Muscle layer of colon (tissue), 2 donors: ENCODE results near the gene GPS2.
"Not testable (repeated sequence)": the region's sequence is repeated elsewhere in the genome, so short reads cannot be mapped to it uniquely, and the experiment has no call there.

Source experiments
- H3K27ac ChIP-seq: one replicate; pipeline ENCODE4 v1.7.0; 2013; ENCODE audit warnings: low read depth, mild to moderate bottlenecking, low read length, moderate library complexity
- H3K27me3 ChIP-seq, 2 donors: one replicate each; pipeline ENCODE4 v1.7.0; 2013; ENCODE audit warnings: low read length in 2 of 2, mild to moderate bottlenecking in 2 of 2; ENCODE audit not compliant: insufficient read depth in 2 of 2, control insufficient read depth in 1 of 2
- H3K36me3 ChIP-seq: one replicate; pipeline ENCODE4 v1.7.0; 2013; ENCODE audit warnings: mild to moderate bottlenecking, low read length; ENCODE audit not compliant: insufficient read depth
- H3K4me1 ChIP-seq: one replicate; pipeline ENCODE4 v1.7.0; 2013; ENCODE audit warnings: mild to moderate bottlenecking, low read length; ENCODE audit not compliant: insufficient read depth
- H3K4me3 ChIP-seq, 2 donors: one replicate each; pipeline ENCODE4 v1.7.0; 2013; ENCODE audit warnings: low read length in 2 of 2, low read depth in 1 of 2, mild to moderate bottlenecking in 1 of 2, moderate library complexity in 1 of 2
- H3K9ac ChIP-seq: one replicate; pipeline ENCODE4 v1.7.0; 2013; ENCODE audit warnings: low read length
- H3K9me3 ChIP-seq: one replicate; pipeline ENCODE4 v1.7.0; 2013; ENCODE audit warnings: mild to moderate bottlenecking, low read length
- donor health status: abdominal sarcoma.
- donor health status: Adenocarcinoma of cecum.

The GPS2 gene

GRCh38 chr17:7334938-7335538 is 19.9 kb upstream of the GPS2 start:
- Histone ChIP-seq H3K9me3 (no peaks in the 10 kb centered on the region), H3K36me3 (no peaks in the 10 kb centered on the region), H3K27me3 (peaks cover 0 to 31% of the 10 kb centered on the region in 2 donors), H3K27ac (no peak overlapping the region), H3K9ac (no peak overlapping the region), H3K4me3 (no peak overlapping the region), H3K4me1 (peaks cover 8% of the 10 kb centered on the region)

- not testable (repeated sequence) for H3K36me3 ChIP-seq, H3K9ac ChIP-seq, H3K9me3 ChIP-seq, H3K4me3 ChIP-seq, H3K27ac ChIP-seq
- Histone ChIP-seq H3K4me1 (peaks cover 20% of the 10 kb centered on the region), H3K27me3 (peaks cover 0 to 24% of the 10 kb centered on the region in 2 donors)
These were observed 17.5 kb upstream of the GPS2 start for GRCh38 chr17:7332600-7333069.

GRCh38 chr17:7332111-7332510 is 17.0 kb upstream of the GPS2 start:
- Histone ChIP-seq H3K27me3 (peaks cover 0 to 21% of the 10 kb centered on the region in 2 donors), H3K36me3 (peaks cover 1% of the 10 kb centered on the region), H3K27ac (no peak overlapping the region), H3K9ac (no peak overlapping the region), H3K4me3 (no peak overlapping the region), H3K9me3 (no peaks in the 10 kb centered on the region), H3K4me1 (peaks cover 21% of the 10 kb centered on the region)

DNA sequence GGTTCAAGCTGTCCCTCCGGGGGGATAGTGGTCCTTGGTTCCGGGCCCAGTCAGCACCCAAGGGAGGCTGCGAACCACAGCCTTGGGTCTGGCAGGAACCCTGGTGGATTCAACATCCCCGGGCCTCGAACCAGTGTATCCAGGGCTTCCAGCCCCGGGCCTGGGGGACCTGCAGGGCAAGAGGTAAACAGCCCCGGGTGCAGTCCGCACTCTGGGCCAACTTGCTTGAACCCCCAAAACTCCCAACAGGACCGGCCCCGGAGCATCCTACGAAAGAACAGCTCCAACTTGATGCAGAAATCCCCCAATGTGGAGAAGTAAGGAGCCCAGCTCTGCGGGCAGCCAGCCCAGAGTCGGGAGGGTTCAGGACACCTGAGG is 15.5 kb upstream of the GPS2 start:
- Histone ChIP-seq H3K36me3 (peaks cover 14% of the 10 kb centered on the region), H3K9ac (peak overlapping the region; percentile 47), H3K4me3 (peak overlapping the region; percentile 68 to 98), H3K4me1 (peaks cover 21% of the 10 kb centered on the region), H3K27me3 (peaks cover 0 to 6% of the 10 kb centered on the region in 2 donors), H3K9me3 (no peaks in the 10 kb centered on the region), H3K27ac (peak overlapping the region; percentile 98)

DNA sequence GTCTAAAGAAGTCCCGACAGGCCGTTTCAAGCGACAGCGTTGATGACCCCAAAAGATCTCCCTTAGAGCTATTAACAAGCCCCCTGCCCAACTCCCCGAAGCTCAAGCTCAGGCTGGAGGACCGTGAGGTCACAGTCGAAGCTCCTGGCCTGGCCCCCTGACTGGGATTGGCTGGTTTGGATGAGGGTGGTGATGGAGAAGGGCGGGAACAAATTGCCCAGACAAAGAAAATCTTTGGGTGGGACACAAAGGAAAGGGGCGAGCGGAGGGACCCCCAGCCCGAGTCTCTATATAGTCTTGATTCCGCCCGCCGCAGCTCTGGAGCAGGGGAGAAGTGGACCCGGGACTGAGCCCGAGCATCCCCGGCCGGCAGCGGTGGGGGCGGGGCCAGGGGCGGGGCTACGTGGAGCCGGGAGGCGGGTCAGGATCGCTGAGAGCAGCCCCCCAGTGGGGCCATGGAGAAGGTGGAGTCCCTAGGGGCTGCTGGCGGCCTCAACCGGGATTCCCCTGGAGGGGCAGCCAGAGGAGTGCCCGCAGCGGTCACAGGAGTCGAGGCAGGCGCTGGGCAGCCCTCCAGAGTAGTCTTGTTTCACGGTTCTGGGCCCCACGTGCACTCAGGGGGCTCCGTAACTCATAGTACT is 15.0 kb upstream of the GPS2 start:
- Histone ChIP-seq H3K9ac (peak overlapping the region; percentile 91), H3K27me3 (peaks cover 0 to 1% of the 10 kb centered on the region in 2 donors), H3K4me1 (peaks cover 21% of the 10 kb centered on the region), H3K4me3 (peak overlapping the region; percentile 68 to 98), H3K36me3 (peaks cover 15% of the 10 kb centered on the region), H3K9me3 (no peaks in the 10 kb centered on the region), H3K27ac (peak overlapping the region; percentile 98)

GRCh38 chr17:7329374-7329996 is 14.3 kb upstream of the GPS2 start:
- no peaks in the 10 kb centered on the region for H3K9me3 ChIP-seq
- peak overlapping the region; percentile 68 to 98 for H3K4me3 ChIP-seq
- peak overlapping the region; percentile 91 for H3K9ac ChIP-seq
- no peaks in the 10 kb centered on the region for H3K27me3 ChIP-seq
- peak overlapping the region; percentile 98 for H3K27ac ChIP-seq
- H3K4me1 ChIP-seq: peaks cover 21% of the 10 kb centered on the region
- H3K36me3 ChIP-seq: peaks cover 18% of the 10 kb centered on the region

- peak within 1 kb of the TSS; percentile 68 to 98 for H3K4me3 ChIP-seq
- H3K36me3 ChIP-seq: peaks cover 24% of the 10 kb centered on the region
- H3K27ac ChIP-seq: peak within 1 kb of the TSS; percentile 98
- peaks cover 21% of the 10 kb centered on the region for H3K4me1 ChIP-seq
- H3K27me3 ChIP-seq: no peaks in the 10 kb centered on the region
- H3K9me3 ChIP-seq: no peaks in the 10 kb centered on the region
- peak within 1 kb of the TSS; percentile 91 for H3K9ac ChIP-seq
These were observed 13.7 kb upstream of the GPS2 start, which contains the start of gene NEURL4 for GRCh38 chr17:7328840-7329373. TSS of gene NEURL4 (minus strand) at chr17:7329335. CDS start at chr17:7329312, 23 bp downstream.

- peaks cover 33% of the 10 kb centered on the region for H3K36me3 ChIP-seq
- H3K4me1 ChIP-seq: peaks cover 21% of the 10 kb centered on the region
- H3K27me3 ChIP-seq: no peaks in the 10 kb centered on the region
- peak overlapping the region in 1 of 2 donors; percentile 98 for H3K4me3 ChIP-seq
- peak overlapping the region; percentile 98 for H3K27ac ChIP-seq
- H3K9me3 ChIP-seq: no peaks in the 10 kb centered on the region
- peak overlapping the region; percentile 90 for H3K9ac ChIP-seq
These were observed 12.8 kb upstream of the GPS2 start for GRCh38 chr17:7328009-7328408.

- peaks cover 38% of the 10 kb centered on the region for H3K36me3 ChIP-seq
- no peaks in the 10 kb centered on the region for H3K9me3 ChIP-seq
- no peak overlapping the region for H3K4me3 ChIP-seq
- H3K27me3 ChIP-seq: no peaks in the 10 kb centered on the region
- H3K27ac ChIP-seq: no peak overlapping the region
- H3K4me1 ChIP-seq: peaks cover 21% of the 10 kb centered on the region
- no peak overlapping the region for H3K9ac ChIP-seq
These were observed 12.3 kb upstream of the GPS2 start for GRCh38 chr17:7327501-7327900.

DNA sequence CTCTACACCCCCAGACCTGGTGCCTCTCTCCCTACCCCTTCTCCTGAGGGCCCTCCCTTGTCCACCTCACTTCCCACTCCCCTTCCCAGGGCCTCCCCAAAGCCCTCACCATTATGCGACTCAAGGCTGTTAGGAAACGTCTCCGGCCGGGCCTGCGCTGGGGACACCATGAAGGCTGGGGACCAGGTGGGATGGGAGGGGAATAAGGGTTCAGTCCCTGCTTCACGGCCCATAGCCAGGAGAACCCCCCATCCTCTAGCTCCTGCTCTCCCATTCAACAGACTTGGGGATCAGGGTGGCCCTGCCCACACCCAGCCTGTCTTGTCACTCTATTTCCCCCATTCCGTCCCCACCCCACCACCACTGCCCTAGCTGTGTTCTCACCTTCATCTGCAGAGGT is 11.9 kb upstream of the GPS2 start:
- Histone ChIP-seq H3K9me3 (no peaks in the 10 kb centered on the region), H3K9ac (no peak overlapping the region), H3K4me3 (no peak overlapping the region), H3K36me3 (peaks cover 42% of the 10 kb centered on the region), H3K27ac (no peak overlapping the region), H3K4me1 (peaks cover 21% of the 10 kb centered on the region), H3K27me3 (no peaks in the 10 kb centered on the region)

DNA sequence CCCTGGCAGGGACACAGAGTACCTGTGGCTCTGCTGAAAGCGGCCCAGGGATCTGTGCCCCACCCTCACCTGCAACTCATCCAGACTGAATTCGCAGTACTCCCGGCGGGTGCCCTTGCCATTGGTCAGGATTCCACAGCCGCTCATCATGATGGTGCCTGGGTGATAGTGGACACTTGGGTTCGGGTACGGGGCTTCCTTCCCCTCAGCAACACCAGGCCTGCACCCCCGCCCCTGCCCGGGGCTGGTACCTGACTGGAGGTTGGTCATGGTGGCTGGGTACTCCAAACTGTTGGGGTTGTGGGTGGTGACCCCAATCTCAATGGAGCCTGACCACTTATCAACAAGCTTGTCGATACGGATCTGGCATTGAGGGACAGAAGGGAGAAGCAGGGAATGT is 11.0 kb upstream of the GPS2 start:
- Histone ChIP-seq H3K4me3 (no peak overlapping the region), H3K27ac (no peak overlapping the region), H3K27me3 (no peaks in the 10 kb centered on the region), H3K9ac (no peak overlapping the region), H3K36me3 (peaks cover 51% of the 10 kb centered on the region), H3K9me3 (no peaks in the 10 kb centered on the region), H3K4me1 (peaks cover 21% of the 10 kb centered on the region)
